GM12878 (cell line): Measurements from ENCODE around the gene CACNA2D2. TPM values are rescaled to one million over a fixed set of nuclear protein-coding genes. Genes with fewer than 3 reads are reported as not detected.

ENCODE experiments used
- ATAC-seq: fragments of 200-7000 bp; cut with Tn5 transposase; 3 replicates; pipeline ENCODE4 v1.9.1; 2020; ENCODE audit warnings: mild to moderate bottlenecking, moderate library complexity
- BruUV-seq: library from RNA; stranded (reverse); fragments of 400-500 nt; replicated peaks from 2 replicates; lab custom pipeline; 2021; lab: Mats Ljungman, UMichigan
- CTCF ChIA-PET: fragments of 300-600 bp; sonication (Branson Sonifier 250); formaldehyde crosslinking; extraction: SDS; loops from one replicate; lab custom pipeline; 2021; ENCODE audit warnings: inconsistent platforms; lab: Yijun Ruan, JAX
- POLR2A ChIA-PET: fragments of 350-600 bp; formaldehyde crosslinking; extraction: SDS; loops from one replicate; lab custom pipeline; 2021; ENCODE audit warnings: inconsistent platforms; lab: Charles Lee
- RAD21 ChIA-PET: fragments of 300-600 bp; sonication (Branson Sonifier 250); formaldehyde crosslinking; loops from one replicate; lab custom pipeline; 2023; ENCODE audit warnings: antibody characterized with exemption; ENCODE audit not compliant: unreplicated experiment; lab: Charles Lee
- SMC1A ChIA-PET: fragments of 300-600 bp; sonication (Branson Sonifier 250); formaldehyde crosslinking; loops from one replicate; lab custom pipeline; 2023; ENCODE audit not compliant: unreplicated experiment, uncharacterized antibody; lab: Charles Lee
- DNase-seq: peaks from one replicate; pipeline ENCODE4 v3.0.0-alpha.2; 2011; ENCODE audit warnings: low read depth, low spot score
- FAIRE-seq: peaks from 3 replicates; lab custom pipeline; 2011; peaks lifted over from hg19 to GRCh38; lab: Jason Lieb, UNC
- H2AFZ ChIP-seq: 2 replicates; pipeline ENCODE4 v1.6.0; 2011; ENCODE audit warnings: low read depth, low read length, control low read depth; ENCODE audit not compliant: control insufficient read depth
- H3K27ac ChIP-seq: 2 replicates; pipeline ENCODE4 v1.5.1; 2011; ENCODE audit warnings: control low read depth; ENCODE audit not compliant: control insufficient read depth, insufficient read depth
- H3K27me3 ChIP-seq, 2 experiments: replicated peaks in 1 of 2; 2 replicates each; pipeline versions ENCODE4 v1.6.0 to v1.6.1; 2011; ENCODE audit warnings: low read length in 1 of 2; ENCODE audit not compliant: control insufficient read depth in 2 of 2, insufficient read depth in 2 of 2
- H3K36me3 ChIP-seq, 2 experiments: 2 replicates each; pipeline ENCODE4 v1.5.1; 2011; ENCODE audit warnings: low read length in 1 of 2; ENCODE audit not compliant: control insufficient read depth in 2 of 2, insufficient read depth in 2 of 2
- H3K4me1 ChIP-seq: 2 replicates; pipeline ENCODE4 v1.6.1; 2011; ENCODE audit warnings: mild to moderate bottlenecking, low read length, moderate library complexity, mixed read lengths; ENCODE audit not compliant: control insufficient read depth, insufficient read depth
- H3K4me2 ChIP-seq: 2 replicates; pipeline ENCODE4 v1.6.0; 2011; ENCODE audit warnings: control low read depth; ENCODE audit not compliant: control insufficient read depth, insufficient read depth
- H3K4me3 ChIP-seq: fragments of 200-600 bp; sonication (generic); 2 replicates; pipeline ENCODE4 v1.5.1; 2016
- H3K79me2 ChIP-seq: 2 replicates; pipeline ENCODE4 v1.6.0; 2011; ENCODE audit warnings: low read length; ENCODE audit not compliant: control insufficient read depth, insufficient read depth
- H3K9ac ChIP-seq: 2 replicates; pipeline ENCODE4 v1.8.0; 2011; ENCODE audit warnings: low read length, control low read depth, mixed read lengths; ENCODE audit not compliant: control insufficient read depth, insufficient read depth
- H3K9me3 ChIP-seq: replicated peaks from 3 replicates; pipeline ENCODE4 v1.5.1; 2011; ENCODE audit warnings: mild to moderate bottlenecking, low read length; ENCODE audit not compliant: control insufficient read depth, insufficient read depth
- H4K20me1 ChIP-seq: 2 replicates; pipeline ENCODE4 v1.6.0; 2011; ENCODE audit not compliant: control insufficient read depth, insufficient read depth
- BACH1 ChIP-seq: fragments of 450-650 bp; IDR thresholded peaks from 2 replicates; pipeline ENCODE4 v1.6.1; 2017; ENCODE audit warnings: mild to moderate bottlenecking, borderline replicate concordance
- ETV6 ChIP-seq, 2 experiments: fragments of 450-650 bp in 1 of 2; IDR thresholded peaks in 1 of 2; conservative IDR thresholded peaks in 1 of 2; 2 replicates each; pipeline ENCODE4 v1.6.1; 2014; ENCODE audit warnings: antibody characterized with exemption in 1 of 2, borderline replicate concordance in 1 of 2, low read depth in 1 of 2, mild to moderate bottlenecking in 1 of 2, moderate library complexity in 1 of 2
- GATAD2B ChIP-seq: fragments of 450-650 bp; conservative IDR thresholded peaks from 2 replicates; pipeline ENCODE4 v1.6.1; 2017; ENCODE audit warnings: low read depth, mild to moderate bottlenecking, moderate library complexity
- IKZF1 ChIP-seq: fragments of 450-650 bp; conservative IDR thresholded peaks from 2 replicates; pipeline ENCODE4 v1.6.1; 2017; ENCODE audit warnings: antibody characterized with exemption, mild to moderate bottlenecking
- JUNB ChIP-seq: IDR thresholded peaks from 2 replicates; pipeline ENCODE4 v1.6.1; 2016; ENCODE audit warnings: antibody characterized with exemption, mild to moderate bottlenecking
- JUND ChIP-seq: IDR thresholded peaks from 2 replicates; pipeline ENCODE4 v1.6.1; 2012; ENCODE audit warnings: low read depth, mild to moderate bottlenecking, low read length, improper control_type of control experiment, moderate library complexity
- KDM1A ChIP-seq: fragments of 200-600 bp; sonication (generic); IDR thresholded peaks from 2 replicates; pipeline ENCODE4 v1.6.1; 2016; ENCODE audit warnings: borderline replicate concordance
- NBN ChIP-seq: fragments of 450-650 bp; IDR thresholded peaks from 2 replicates; pipeline ENCODE4 v1.6.1; 2016
- PML ChIP-seq: IDR thresholded peaks from 2 replicates; pipeline ENCODE4 v1.6.1; 2012; ENCODE audit warnings: low read length, inconsistent platforms
- RAD21 ChIP-seq: IDR thresholded peaks from 2 replicates; pipeline ENCODE4 v1.6.1; 2011; ENCODE audit warnings: mild to moderate bottlenecking, low read depth, low read length, moderate library complexity; ENCODE audit not compliant: insufficient read depth
- TARDBP ChIP-seq: IDR thresholded peaks from 2 replicates; pipeline ENCODE4 v1.6.1; 2016; ENCODE audit warnings: borderline replicate concordance
- ZNF207 ChIP-seq: fragments of 450-650 bp; IDR thresholded peaks from 2 replicates; pipeline ENCODE4 v1.6.1; 2014; ENCODE audit warnings: antibody characterized with exemption, mild to moderate bottlenecking, borderline replicate concordance
- whole genome bisulfite sequencing: methylation state at CpG from one replicate; pipeline ENCODE4 v1.1.6; 2016; ENCODE audit warnings: low lambda C conversion rate; ENCODE audit not compliant: insufficient replicate concordance, insufficient coverage; ENCODE audit errors: missing lambda C conversion rate; 5-methylcytosine and 5-hydroxymethylcytosine counted together
- in situ Hi-C: fragments of 300-500 bp; cut with MboI; formaldehyde crosslinking; loops from 9 replicates; pipeline ENCODE4 v1.14.3; 2018; ENCODE audit warnings: mixed read lengths
- intact Hi-C: fragments of 100-400 bp; cut with micrococcal nuclease; formaldehyde crosslinking; loops from one replicate; pipeline ENCODE4 v1.14.2; 2022; ENCODE audit not compliant: unreplicated experiment
- polyA plus RNA-seq, 11 experiments: library from polyadenylated mRNA; depleted of rRNA in 4 of 11; unstranded in 6 of 11; stranded (reverse) in 5 of 11; fragments of >200 nt; fragmentation: Nextera tagmentation in 4 of 11; fragmentation: Illumina TruSeq in 1 of 11; extraction: Ambion mirVana in 4 of 11; extraction: Trizol in 1 of 11; gene quantifications; 1 replicate in 1 of 11; 2 replicates in 10 of 11; pipeline versions ENCODE4 v1.2.1 to v1.2.3, GENCODE V29; 2011 to 2016; ENCODE audit warnings: inconsistent platforms in 2 of 11, missing spikeins in 2 of 11, low read depth in 1 of 11
- total RNA-seq, 4 experiments: library from RNA; depleted of rRNA in 3 of 4; stranded (reverse); fragments of >200 nt in 3 of 4; fragmentation: Illumina TruSeq in 1 of 4; extraction: Trizol in 1 of 4; gene quantifications; 2 replicates each; pipeline versions ENCODE4 v1.2.1 to v1.2.3, GENCODE V29; 2013 to 2021
- TF ChIP-seq, protein P1 (sequence below): fragments of 450-650 bp; IDR thresholded peaks from 2 replicates; pipeline ENCODE4 v1.6.1; 2016; ENCODE audit warnings: mild to moderate bottlenecking, moderate library complexity, borderline replicate concordance
- TF ChIP-seq, protein P2 (sequence below): IDR thresholded peaks from 2 replicates; pipeline ENCODE4 v1.6.1; 2011; ENCODE audit warnings: mild to moderate bottlenecking, low read depth, low read length, moderate library complexity; ENCODE audit not compliant: insufficient replicate concordance

The CACNA2D2 gene
- total and polyA plus RNA-seq, 10 of the 15 experiments (the other 5 are each of a cell fraction or from before 2014, with no cell fraction given): 0.03 to 0.07 TPM; not detected in 8

DNA sequence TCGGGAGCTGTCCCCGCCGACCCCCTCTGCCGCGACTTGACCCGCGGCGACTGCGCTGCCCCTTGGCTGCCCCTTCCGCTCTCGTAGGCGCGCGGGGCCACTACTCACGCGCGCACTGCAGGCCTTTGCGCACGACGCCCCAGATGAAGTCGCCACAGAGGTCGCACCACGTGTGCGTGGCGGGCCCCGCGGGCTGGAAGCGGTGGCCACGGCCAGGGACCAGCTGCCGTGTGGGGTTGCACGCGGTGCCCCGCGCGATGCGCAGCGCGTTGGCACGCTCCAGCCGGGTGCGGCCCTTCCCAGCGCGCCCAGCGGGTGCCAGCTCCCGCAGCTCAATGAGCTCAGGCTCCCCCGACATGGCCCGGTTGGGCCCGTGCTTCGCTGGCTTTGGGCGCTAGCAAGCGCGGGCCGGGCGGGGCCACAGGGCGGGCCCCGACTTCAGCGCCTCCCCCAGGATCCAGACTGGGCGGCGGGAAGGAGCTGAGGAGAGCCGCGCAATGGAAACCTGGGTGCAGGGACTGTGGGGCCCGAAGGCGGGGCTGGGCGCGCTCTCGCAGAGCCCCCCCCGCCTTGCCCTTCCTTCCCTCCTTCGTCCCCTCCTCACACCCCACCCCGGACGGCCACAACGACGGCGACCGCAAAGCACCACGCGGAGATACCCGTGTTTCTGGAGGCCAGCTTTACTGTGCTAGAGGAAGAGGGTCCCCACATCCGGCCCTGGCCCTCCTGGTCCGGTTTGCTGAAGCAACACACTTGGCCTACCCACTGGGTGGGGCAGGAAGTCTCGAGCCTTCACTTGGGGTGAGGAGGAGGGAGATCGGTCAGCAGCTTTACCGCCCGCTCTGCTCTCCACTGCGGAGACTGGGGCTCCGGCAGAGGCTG lies 162.7 kb downstream of the CACNA2D2 start, which contains the start of gene RASSF1 (continued):
- peak; percentile 68 for TF ChIP-seq IKZF1
- TF ChIP-seq, protein P1, sequence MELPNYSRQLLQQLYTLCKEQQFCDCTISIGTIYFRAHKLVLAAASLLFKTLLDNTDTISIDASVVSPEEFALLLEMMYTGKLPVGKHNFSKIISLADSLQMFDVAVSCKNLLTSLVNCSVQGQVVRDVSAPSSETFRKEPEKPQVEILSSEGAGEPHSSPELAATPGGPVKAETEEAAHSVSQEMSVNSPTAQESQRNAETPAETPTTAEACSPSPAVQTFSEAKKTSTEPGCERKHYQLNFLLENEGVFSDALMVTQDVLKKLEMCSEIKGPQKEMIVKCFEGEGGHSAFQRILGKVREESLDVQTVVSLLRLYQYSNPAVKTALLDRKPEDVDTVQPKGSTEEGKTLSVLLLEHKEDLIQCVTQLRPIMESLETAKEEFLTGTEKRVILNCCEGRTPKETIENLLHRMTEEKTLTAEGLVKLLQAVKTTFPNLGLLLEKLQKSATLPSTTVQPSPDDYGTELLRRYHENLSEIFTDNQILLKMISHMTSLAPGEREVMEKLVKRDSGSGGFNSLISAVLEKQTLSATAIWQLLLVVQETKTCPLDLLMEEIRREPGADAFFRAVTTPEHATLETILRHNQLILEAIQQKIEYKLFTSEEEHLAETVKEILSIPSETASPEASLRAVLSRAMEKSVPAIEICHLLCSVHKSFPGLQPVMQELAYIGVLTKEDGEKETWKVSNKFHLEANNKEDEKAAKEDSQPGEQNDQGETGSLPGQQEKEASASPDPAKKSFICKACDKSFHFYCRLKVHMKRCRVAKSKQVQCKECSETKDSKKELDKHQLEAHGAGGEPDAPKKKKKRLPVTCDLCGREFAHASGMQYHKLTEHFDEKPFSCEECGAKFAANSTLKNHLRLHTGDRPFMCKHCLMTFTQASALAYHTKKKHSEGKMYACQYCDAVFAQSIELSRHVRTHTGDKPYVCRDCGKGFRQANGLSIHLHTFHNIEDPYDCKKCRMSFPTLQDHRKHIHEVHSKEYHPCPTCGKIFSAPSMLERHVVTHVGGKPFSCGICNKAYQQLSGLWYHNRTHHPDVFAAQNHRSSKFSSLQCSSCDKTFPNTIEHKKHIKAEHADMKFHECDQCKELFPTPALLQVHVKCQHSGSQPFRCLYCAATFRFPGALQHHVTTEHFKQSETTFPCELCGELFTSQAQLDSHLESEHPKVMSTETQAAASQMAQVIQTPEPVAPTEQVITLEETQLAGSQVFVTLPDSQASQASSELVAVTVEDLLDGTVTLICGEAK: peak; percentile 52; the same call in 1 of the 2 replicates

DNA sequence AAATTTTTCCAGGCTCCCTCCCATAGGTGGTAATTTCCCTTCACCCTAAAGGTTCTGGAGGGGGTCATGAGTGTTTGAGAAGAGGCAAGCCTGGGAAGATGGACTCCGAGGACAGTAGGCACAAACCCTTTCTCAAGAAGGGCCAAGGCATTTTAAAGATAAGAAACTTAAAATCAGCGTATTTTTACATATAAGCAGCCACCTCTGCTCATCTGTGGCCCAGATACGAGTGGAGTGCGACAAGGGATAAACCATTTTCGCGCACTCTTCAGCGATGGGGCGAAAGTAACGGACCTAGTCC lies 163.3 kb downstream of the CACNA2D2 start:
- CTCF ChIA-PET: interaction anchor here (6.4 to 10.5 kb wide), 2 partner anchors 9 to 17 kb away, joined by 59 to 72 read pairs; partner anchors contain the start of genes CYB561D2, HYAL2 and NPRL2
- no TSS peak for BruUV-seq
- H3K27me3 ChIP-seq: no peaks in the 10 kb centered on the region
- POLR2A ChIA-PET: interaction anchor here (0.6 to 7.0 kb wide), 5 partner anchors 10 to 229 kb away, joined by 3 to 84 read pairs (median 3); partner anchors contain the start of genes CYB561D2, HYAL3, NAA80 and NPRL2
- SMC1A ChIA-PET: interaction anchor here (1.1 kb wide), 1 partner anchor 11 kb away, joined by 3 read pairs; no protein-coding TSS in a partner anchor
- H3K9me3 ChIP-seq: no peaks in the 10 kb centered on the region
- H3K4me3 ChIP-seq: peak overlapping the region; percentile 96
- RAD21 ChIA-PET: interaction anchor here (1.3 kb wide), 1 partner anchor 10 kb away, joined by 3 read pairs; the partner anchor contains the start of gene NPRL2
- H3K79me2 ChIP-seq: peaks cover 54% of the 10 kb centered on the region
- H4K20me1 ChIP-seq: no peaks in the 10 kb centered on the region
- peak overlapping the region; percentile 57 for H2AFZ ChIP-seq
- H3K4me2 ChIP-seq: peak overlapping the region; percentile 75
- no peaks in the 10 kb centered on the region; the same call in 1 of the 2 replicates for H3K4me1 ChIP-seq
- no peak for ATAC-seq
- intact Hi-C loops: no loop called here
- no peak for FAIRE-seq
- H3K36me3 ChIP-seq: no peaks in the 10 kb centered on the region
- DNase-seq: no peak
- peak overlapping the region; percentile 86 for H3K9ac ChIP-seq
- WGBS: 12% methylated on average over 9 of the region's 9 CpGs
- H3K27ac ChIP-seq: peak overlapping the region; percentile 92
- in situ Hi-C loops: no loop called here
- TF ChIP-seq JUNB (no peak), JUND (no peak), ETV6 (conservative IDR thresholded peaks at IDR 0.05 in 1 of 2, IDR thresholded peaks at IDR 0.05 in 1 of 2; ENCODE audit: borderline replicate concordance in 1 of 2, low read depth in 1 of 2) (no peak), PML (no peak), KDM1A (no peak), NBN (no peak), BACH1 (no peak), ZNF207 (no peak), RAD21 (no peak), TARDBP (no peak), GATAD2B (no peak)
- TF ChIP-seq, protein P2, sequence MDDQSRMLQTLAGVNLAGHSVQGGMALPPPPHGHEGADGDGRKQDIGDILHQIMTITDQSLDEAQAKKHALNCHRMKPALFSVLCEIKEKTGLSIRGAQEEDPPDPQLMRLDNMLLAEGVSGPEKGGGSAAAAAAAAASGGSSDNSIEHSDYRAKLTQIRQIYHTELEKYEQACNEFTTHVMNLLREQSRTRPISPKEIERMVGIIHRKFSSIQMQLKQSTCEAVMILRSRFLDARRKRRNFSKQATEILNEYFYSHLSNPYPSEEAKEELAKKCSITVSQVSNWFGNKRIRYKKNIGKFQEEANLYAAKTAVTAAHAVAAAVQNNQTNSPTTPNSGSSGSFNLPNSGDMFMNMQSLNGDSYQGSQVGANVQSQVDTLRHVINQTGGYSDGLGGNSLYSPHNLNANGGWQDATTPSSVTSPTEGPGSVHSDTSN: no peak
